Erythroblast (primary cell): ENCODE measurements around the gene CBR3.

Source experiments
- GATA1 ChIP-seq: IDR thresholded peaks from 2 replicates; pipeline ENCODE4 v1.6.1; 2011; ENCODE audit warnings: low read depth, mild to moderate bottlenecking, control low read depth, low read length, moderate library complexity
- POLR2A ChIP-seq: IDR thresholded peaks from 2 replicates; pipeline ENCODE4 v1.6.1; 2011; ENCODE audit warnings: mild to moderate bottlenecking, low read length

DNA sequence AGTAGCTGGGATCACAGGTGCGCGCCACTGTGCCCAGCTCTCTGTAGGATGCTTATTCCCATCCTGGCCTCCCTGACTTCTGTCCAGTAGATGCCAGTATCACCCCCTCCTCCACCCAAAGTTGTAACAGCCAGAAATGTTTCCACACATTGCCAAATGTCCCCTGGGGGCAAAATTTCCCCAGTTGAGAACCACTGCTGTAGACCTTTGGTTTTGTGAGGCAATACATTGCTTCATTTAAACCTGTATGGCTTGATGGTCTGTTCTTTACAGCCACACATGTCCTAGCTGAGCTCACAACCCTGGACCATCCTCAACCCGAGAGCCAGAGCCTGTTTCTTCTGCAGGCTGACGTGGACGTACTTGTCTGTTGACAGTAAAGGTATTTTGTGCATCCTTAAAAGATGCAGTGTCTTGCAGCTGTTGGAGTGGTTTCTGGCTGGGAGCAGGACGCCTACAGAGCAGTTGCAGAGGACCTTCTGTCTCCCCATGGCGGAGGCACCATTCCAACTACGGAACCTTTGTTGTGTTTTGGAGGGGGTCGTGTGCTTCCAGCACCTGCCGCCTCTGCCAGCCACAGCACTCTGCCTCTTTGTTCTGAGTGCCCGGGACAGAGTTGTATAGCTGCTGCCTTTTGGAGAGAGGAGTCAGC lies 48.4 kb downstream of the CBR3 start:
- TF ChIP-seq POLR2A, result no peak
- no peak for TF ChIP-seq GATA1
